HTERT RPE-1 (cell line): Measurements from ENCODE around the gene OR2H2.

Experiments used
- in situ Hi-C: fragments of 300-500 bp; cut with MboI; formaldehyde crosslinking; loops from 4 replicates; pipeline ENCODE4 v1.14.3; 2020; ENCODE audit warnings: low sequenced_read_pairs

The OR2H2 gene

GRCh38 chr6:29590218-29590808, 5.4 kb downstream of the OR2H2 start:
- in situ Hi-C loops, result no loop called here

GRCh38 chr6:29591677-29592076, 6.8 kb downstream of the OR2H2 start:
- in situ Hi-C loops, result no loop called here

DNA sequence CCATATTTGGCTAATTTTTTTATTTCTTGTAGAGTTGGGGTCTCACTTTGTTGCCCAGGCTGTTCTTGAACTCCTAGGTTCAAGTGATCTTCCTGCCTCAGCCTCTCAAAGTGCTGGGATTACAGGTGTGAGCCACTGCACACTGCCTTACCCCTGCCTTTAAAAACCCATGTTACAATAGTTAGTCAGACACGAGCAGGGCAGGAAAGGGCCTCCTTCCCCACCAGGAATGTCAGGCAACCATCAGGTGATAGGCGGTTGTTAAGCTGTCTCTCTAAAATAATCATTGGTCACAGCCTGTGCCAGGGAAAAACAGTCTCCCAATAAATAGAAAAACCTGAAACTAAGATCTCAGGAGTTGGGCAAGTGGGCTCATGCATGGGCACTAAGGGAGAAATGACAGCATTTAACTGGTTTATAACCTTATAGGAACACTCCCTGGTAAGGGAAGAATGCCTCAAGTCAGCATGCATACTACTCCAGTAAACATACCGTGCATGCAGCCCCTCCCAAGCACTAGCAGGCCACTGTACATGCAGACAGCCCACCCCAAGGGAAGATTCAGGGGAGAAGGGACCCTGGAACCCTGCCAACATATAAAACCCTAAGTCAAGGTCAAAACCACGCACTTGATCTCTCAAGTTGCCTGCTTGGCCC, 8.4 kb downstream of the OR2H2 start:
- in situ Hi-C loops, result no loop called here

DNA sequence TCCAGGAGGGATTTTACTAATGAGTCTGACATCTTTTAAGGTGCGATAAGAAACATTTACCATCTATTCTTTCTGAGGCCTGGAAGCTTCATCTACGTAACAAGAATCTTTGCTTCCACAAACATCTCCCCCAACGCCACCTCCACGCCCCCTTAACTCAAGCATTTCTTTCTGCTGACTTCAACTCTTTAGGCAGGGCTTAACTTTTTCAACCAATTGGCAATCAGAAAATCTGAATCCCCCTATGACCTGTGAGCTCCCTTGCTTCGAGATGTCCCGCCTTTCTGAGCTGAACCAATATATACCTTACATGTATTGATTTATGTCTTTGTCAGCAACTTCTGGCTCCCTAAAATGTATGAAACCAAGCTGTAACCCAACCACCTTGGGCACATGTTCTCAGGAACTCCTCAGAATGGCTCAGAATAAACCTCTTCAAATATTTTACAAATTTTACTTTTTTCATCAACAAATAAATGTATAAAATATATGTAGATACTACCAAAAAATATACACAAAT, 11.5 kb downstream of the OR2H2 start:
- in situ Hi-C loops, result no loop called here

GRCh38 chr6:29597184-29597583, 12.3 kb downstream of the OR2H2 start:
- in situ Hi-C loops, result no loop called here

- in situ Hi-C loops, result no loop called here
These were observed 13.3 kb downstream of the OR2H2 start for GRCh38 chr6:29598172-29598747.

- in situ Hi-C loops, result no loop called here
These were observed 17.8 kb downstream of the OR2H2 start for GRCh38 chr6:29602564-29603361.

GRCh38 chr6:29603456-29603855, 18.5 kb downstream of the OR2H2 start:
- in situ Hi-C loops, result no loop called here

DNA sequence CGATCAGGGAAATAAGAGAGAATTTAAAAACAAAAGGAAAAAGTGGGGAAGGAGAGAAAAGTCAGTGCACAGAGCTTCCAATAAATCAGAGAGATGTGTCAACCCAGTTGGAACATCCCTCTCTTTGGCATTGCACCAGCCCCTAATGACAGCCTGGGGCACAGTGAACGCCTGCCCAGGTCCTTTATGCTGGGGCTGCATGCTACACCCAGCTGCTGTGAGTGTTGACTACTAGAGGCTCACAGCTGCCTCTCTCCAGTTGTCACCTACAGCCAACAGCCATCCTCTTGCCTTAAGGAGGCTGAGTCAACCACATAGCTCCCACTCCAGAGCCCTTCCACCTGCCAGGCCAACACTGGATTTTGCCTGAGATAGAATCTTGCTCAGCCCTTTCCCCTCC, 19.0 kb downstream of the OR2H2 start:
- in situ Hi-C loops, result no loop called here

DNA sequence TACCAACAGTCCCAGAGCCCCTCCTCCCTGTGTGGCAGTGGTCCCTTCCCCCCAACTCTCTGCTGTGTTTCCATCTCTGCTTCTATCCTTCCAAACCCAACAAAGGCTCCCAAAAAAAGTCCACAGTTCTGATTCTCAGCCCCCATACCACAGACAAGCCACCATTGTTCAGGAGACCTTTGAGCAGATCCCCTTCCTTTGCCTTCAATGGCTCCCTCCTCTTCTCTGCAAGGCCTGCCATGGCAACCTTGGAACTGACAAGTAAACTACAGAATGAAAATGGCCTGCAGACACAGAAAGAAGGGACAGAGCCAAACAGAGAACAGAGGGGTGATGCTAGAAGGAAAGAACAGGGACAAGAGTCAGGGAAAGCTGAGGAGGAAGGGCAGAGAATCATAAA, 23.2 kb downstream of the OR2H2 start:
- in situ Hi-C loops, result no loop called here

- in situ Hi-C loops, result no loop called here
These were observed 25.6 kb downstream of the OR2H2 start for GRCh38 chr6:29610540-29610939.

DNA sequence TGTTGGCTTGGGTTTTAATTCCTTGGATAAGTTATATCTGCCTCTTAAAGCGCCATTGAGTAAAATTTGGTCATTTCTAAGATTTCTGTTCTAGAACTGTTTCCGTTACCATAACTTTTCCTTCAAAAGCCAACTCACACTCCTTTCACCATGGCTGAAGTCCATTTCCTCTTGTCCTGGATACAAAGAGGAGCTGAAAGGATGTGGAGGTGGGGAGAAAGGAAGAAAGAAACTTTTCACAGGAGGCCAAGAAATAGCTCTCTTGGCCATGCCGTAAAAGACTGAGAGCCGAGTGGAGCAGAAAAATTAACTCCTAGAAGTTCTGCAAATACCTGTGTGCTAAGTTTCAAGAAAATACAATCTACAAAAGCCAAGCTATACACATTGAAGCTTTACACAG, 26.5 kb downstream of the OR2H2 start:
- in situ Hi-C loops, result no loop called here

DNA sequence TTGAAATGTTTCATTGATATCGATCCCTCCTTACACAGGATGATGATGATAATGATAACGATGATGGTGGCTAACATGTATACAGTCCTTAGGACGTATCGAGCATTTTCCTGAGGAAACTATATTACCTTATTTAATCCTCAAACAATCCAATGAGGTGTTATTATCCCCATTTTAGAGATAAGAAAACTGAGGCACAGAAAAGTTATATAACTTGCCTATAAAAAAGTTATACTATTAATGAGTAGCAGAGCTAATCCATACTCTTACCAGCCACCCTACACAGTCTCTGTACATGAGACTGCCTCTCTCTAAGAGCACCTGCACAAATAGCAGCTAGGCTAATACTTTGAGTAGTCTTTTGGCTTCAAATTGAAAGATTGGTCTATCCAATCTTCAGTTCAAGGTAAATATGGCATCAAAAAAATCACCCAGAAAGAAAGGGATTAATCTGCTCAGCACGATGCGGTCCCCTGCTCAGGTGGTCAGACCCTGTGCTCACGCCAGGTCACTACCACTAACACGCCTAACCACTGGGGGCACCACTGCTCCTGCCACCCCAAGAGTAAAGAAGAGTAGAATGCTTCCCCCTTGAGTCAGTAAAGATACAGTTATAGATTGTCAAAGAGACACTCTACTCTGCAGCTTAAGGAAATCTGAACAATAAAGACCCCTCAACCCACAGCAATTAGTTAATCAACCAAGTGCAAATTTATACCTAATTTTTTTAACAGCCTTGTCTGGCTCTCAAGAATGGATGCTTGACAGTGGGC, 33.0 kb downstream of the OR2H2 start:
- in situ Hi-C loops, result no loop called here

DNA sequence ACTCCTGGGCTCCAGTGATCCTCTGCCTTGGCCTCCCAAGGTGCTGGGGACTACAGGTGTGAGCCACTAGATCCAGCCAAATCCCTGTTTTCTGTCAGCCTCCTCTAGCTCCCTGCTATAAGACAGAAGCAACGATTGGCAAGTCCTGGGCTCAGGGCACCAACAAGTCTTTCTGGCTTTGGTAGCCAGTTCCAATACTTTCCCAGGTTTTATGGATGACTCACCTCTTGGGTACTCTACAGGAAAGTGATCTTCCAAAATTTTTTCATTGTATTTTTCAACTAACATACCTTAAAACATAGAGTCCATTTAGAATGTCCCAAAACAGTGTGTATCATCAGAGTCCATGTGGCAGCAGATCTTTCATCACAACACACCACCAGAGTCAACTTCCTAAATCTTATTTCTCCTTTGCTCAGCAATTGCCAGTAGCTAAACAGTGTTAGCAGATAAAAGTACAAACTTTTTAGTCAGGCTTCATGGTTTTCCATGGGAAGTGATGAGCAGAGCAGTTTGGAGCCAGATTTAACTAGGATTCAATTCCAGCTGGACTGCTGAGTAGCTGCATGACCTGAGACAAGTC, 34.7 kb downstream of the OR2H2 start:
- in situ Hi-C loops, result no loop called here

DNA sequence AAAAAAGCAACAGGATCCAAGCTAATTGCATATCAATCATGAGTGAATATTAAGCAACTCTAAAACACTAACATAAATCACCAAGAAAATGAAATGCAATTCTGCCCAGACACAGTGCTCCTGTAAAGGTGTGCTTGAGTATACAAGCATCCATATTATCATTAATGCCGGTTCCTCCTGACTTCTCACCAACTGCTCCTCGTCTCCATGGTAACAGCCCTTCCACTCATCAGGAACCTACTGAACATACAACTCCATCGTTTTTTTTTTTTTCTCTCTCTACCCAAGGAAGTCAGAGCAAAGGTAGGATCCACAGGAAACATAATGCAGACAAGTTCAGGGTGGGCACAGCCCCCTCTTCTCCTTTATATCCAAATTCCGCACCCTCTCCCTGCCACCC, 35.7 kb downstream of the OR2H2 start:
- in situ Hi-C loops, result no loop called here

GRCh38 chr6:29624520-29624961, 39.6 kb downstream of the OR2H2 start:
- in situ Hi-C loops, result no loop called here

DNA sequence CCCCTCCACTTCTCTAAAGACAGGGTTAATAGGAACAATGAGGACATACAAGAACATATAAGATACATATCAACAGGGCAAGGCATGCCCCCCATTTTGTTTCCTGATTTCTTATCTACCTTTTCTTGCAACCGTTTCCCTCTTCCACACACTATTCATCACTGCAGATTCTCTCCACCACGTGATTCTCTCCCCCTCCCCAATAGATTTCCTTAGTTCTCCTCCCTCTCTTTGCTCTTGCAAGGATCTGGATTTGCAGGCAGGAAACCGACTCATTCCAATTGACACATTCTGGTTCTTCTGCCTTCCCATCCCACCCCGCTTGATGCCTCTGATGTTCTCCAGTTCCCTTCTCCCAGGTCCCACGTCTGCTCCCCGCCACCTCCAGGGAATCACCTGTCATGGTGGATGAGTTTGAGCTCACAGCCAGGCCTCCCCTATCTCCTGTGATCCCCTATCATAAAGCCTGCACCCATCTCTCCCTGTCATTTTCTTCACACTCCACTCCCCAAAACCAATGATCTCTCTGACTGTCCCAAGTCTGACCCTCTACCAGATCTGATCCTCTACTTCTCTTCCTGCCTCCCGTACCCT, 40.5 kb downstream of the OR2H2 start:
- in situ Hi-C loops, result no loop called here

DNA sequence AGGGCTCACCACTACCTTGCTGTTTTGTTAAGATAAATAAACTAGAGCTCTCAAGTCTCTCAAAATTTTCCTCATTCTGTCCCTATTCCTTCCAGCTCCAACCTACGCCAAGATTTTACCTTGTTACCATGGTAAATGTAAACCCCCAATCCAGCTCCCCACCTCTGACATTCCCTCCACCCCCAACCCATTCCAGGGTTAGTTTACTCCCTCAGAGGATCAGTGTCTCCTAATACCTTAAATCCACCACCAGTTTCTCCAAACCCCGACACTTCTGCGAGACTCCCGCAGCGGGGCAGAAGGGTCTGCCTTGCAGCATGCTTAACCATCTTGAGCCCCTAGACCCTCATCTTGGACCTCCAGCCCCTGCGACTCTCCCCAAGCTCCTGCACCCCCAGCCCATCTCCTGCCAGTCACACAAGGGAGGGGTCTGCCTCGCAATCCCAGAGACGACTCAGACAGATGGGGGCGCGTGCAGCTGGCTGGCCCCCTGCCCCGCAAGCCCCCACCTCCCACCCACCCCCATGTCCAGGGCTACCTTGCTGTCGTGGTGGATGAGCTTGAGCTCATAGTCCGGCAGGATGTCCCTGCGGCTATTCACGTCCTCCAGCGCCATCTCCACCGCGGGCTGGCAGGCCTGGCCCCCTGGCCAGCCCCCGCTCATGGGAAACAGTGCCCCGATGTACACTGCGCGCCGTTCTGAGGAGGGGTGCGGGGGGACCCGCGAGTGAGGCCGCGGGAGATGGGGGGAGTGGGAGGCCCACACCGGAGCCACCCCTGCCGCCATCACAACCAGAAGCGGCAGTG, 42.2 kb downstream of the OR2H2 start:
- in situ Hi-C loops, result no loop called here

DNA sequence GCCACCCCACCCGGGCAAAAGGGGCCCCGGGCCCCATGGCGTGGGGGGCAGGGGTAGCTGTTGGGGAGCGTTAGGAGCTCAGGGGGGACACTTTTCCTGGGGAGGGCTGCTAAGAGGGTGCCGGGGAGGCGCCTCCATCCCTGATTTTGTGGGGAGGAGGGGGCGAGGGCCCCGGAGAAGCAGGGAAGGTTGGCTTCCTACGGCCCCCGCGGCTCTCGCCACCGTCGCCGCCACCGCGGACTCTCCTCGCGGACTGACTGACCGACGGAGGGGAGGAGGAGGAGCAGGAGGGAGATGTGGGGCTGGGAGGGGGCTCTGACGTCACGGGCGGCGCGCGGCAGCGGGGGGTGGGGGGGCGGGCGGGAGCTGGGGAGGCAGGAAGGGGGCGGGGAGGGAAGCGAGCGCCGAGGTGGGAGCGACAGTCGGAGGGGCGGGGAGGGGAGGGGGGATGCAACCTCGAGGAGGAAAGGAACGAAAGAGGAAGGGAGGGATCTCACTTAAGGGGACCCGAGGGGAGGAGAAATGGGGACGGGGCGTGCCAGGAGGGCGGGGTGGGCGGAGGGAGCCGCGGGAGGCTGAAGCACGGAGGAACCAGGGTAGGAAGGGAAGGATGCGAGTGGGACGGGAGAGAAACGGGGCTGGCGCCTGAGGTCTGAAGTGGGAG, 43.0 kb downstream of the OR2H2 start:
- in situ Hi-C loops, result no loop called here
